ENCODE measurements around the gene EMILIN1.

DNA sequence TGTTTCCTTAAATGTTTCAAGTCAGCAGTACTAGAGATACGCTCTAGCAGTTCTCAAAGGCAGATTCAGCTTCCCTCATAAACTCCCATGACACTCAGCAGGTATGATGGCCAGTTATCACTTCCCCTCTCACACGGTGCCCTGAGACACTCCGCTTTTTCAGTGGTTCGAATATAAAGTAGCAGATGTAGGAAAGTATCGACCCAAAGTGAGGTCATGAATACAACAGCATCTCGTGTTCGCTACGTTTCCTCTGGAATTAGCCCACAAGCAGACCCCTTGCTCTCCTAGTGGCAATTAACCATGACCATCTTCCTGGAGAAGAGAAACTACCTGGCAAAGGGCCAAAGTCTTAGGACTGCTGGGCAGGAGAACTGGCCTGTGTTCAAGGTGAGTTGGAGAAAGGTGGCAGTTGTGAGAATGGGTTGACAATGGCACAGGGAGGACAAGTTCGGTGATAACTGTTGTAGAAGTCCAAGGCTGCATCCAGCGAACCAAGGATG, 36.2 kb upstream of the EMILIN1 start:
- TF ChIP-seq POLR2AphosphoS5 (IDR thresholded peaks at IDR 0.05; ENCODE audit: borderline replicate concordance, low read depth, low read length): peak; percentile 19; the same call in 1 of the 2 replicates
- no peak for TF ChIP-seq EZH2 (IDR thresholded peaks at IDR 0.05)
